SU-DHL-6 (cell line): ENCODE data around the gene RFWD3.

Experiments used
- H2AFZ ChIP-seq: fragments of 200-600 bp; sonication (generic); 2 replicates; pipeline ENCODE4 v1.6.1; 2014; ENCODE audit warnings: low read depth, mild to moderate bottlenecking, moderate library complexity, mixed read lengths, antibody characterized with exemption, low read length; ENCODE audit not compliant: severe bottlenecking
- H3F3A ChIP-seq: fragments of 200-600 bp; shearing (Covaris generic); 2 replicates; pipeline ENCODE4 v1.6.0; 2016; ENCODE audit warnings: antibody characterized with exemption, mild to moderate bottlenecking; ENCODE audit not compliant: insufficient read depth
- H3K27ac ChIP-seq: fragments of 200-600 bp; sonication (generic); 2 replicates; pipeline ENCODE4 v1.5.1; 2016; ENCODE audit warnings: low read depth, mild to moderate bottlenecking, low read length, moderate library complexity, mixed read lengths
- H3K27me3 ChIP-seq: fragments of 200-600 bp; sonication (generic), shearing (Covaris generic); 2 replicates; pipeline ENCODE4 v1.6.0; 2014; ENCODE audit warnings: mild to moderate bottlenecking, low read length
- H3K36me3 ChIP-seq: fragments of 200-600 bp; sonication (generic); 2 replicates; pipeline ENCODE4 v1.6.1; 2014; ENCODE audit warnings: mild to moderate bottlenecking, low read length, mixed read lengths
- H3K4me2 ChIP-seq: fragments of 300-600, 200-600 bp; shearing (Covaris generic), sonication (generic); 2 replicates; pipeline ENCODE4 v1.6.0; 2014; ENCODE audit warnings: low read length, low read depth, mild to moderate bottlenecking; ENCODE audit not compliant: poor library complexity, severe bottlenecking
- H3K4me3 ChIP-seq: fragments of 200-600 bp; sonication (generic); 2 replicates; pipeline ENCODE4 v1.5.1; 2014; ENCODE audit warnings: antibody characterized with exemption, low read length, mild to moderate bottlenecking, mixed read lengths; ENCODE audit not compliant: insufficient read depth, poor library complexity, severe bottlenecking
- H3K79me2 ChIP-seq: fragments of 200-600 bp; sonication (generic); 2 replicates; pipeline ENCODE4 v1.6.1; 2014; ENCODE audit warnings: mild to moderate bottlenecking, low read length, moderate library complexity; ENCODE audit not compliant: insufficient read depth
- H3K9ac ChIP-seq: fragments of 200-600 bp; sonication (generic); 2 replicates; pipeline ENCODE4 v1.7.0; 2014; ENCODE audit warnings: mild to moderate bottlenecking, low read length
- H3K9me2 ChIP-seq: fragments of 200-600 bp; sonication (generic); replicated peaks from 2 replicates; pipeline ENCODE4 v1.6.1; 2014; ENCODE audit warnings: low read length; ENCODE audit not compliant: insufficient read depth
- H3K9me3 ChIP-seq: fragments of 200-600 bp; sonication (generic); 2 replicates; pipeline ENCODE4 v1.6.1; 2014; ENCODE audit warnings: low read length, mixed read lengths; ENCODE audit not compliant: insufficient read depth
- H4K20me1 ChIP-seq: fragments of 200-600 bp; sonication (generic); 2 replicates; pipeline ENCODE4 v1.6.1; 2014; ENCODE audit warnings: low read depth, mild to moderate bottlenecking, antibody characterized with exemption, low read length, moderate library complexity, mixed read lengths
- EZH2phosphoT487 ChIP-seq: fragments of 200-600 bp; sonication (generic), shearing (Covaris generic); conservative IDR thresholded peaks from 2 replicates; pipeline ENCODE4 v1.6.1; 2018; ENCODE audit warnings: mild to moderate bottlenecking, antibody characterized with exemption, low read length, moderate library complexity, mixed read lengths
- TF ChIP-seq, protein P1 (sequence below): fragments of 200-600 bp; sonication (generic); IDR thresholded peaks from one replicate; pipeline ENCODE4 v1.5.1; 2017; ENCODE audit warnings: antibody characterized with exemption, mild to moderate bottlenecking, low read length, moderate library complexity; ENCODE audit not compliant: insufficient read depth, poor library complexity, severe bottlenecking

RFWD3 gene

GRCh38 chr16:74650966-74651567 lies 15.6 kb downstream of the RFWD3 start:
- Histone ChIP-seq H2AFZ (no peak overlapping the region), H3K27me3 (no peaks in the 10 kb centered on the region), H3K36me3 (peaks cover 46% of the 10 kb centered on the region), H3K4me2 (no peak overlapping the region), H3K4me3 (no peak overlapping the region), H3K9ac (no peak overlapping the region), H3K79me2 (peaks cover 67% of the 10 kb centered on the region), H3K9me3 (no peaks in the 10 kb centered on the region), H3K9me2 (no peaks in the 10 kb centered on the region), H3K27ac (no peak overlapping the region), H4K20me1 (peaks cover 34% of the 10 kb centered on the region), H3F3A (peaks cover 6% of the 10 kb centered on the region; the same call in 1 of the 2 replicates)
- no peak for TF ChIP-seq EZH2phosphoT487
- TF ChIP-seq, protein P1, sequence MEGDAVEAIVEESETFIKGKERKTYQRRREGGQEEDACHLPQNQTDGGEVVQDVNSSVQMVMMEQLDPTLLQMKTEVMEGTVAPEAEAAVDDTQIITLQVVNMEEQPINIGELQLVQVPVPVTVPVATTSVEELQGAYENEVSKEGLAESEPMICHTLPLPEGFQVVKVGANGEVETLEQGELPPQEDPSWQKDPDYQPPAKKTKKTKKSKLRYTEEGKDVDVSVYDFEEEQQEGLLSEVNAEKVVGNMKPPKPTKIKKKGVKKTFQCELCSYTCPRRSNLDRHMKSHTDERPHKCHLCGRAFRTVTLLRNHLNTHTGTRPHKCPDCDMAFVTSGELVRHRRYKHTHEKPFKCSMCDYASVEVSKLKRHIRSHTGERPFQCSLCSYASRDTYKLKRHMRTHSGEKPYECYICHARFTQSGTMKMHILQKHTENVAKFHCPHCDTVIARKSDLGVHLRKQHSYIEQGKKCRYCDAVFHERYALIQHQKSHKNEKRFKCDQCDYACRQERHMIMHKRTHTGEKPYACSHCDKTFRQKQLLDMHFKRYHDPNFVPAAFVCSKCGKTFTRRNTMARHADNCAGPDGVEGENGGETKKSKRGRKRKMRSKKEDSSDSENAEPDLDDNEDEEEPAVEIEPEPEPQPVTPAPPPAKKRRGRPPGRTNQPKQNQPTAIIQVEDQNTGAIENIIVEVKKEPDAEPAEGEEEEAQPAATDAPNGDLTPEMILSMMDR = peak; percentile 55

- Histone ChIP-seq H3K36me3 (peaks cover 47% of the 10 kb centered on the region), H4K20me1 (peaks cover 34% of the 10 kb centered on the region), H3K4me2 (no peak overlapping the region), H3F3A (peaks cover 6% of the 10 kb centered on the region; the same call in 1 of the 2 replicates), H3K79me2 (peaks cover 57% of the 10 kb centered on the region), H3K27me3 (no peaks in the 10 kb centered on the region), H3K9me3 (no peaks in the 10 kb centered on the region), H3K4me3 (no peak overlapping the region), H2AFZ (no peak overlapping the region), H3K27ac (no peak overlapping the region), H3K9me2 (no peaks in the 10 kb centered on the region), H3K9ac (no peak overlapping the region)
- TF ChIP-seq, protein P1 = no peak
- no peak for TF ChIP-seq EZH2phosphoT487
These were observed 16.7 kb downstream of the RFWD3 start for GRCh38 chr16:74649839-74650504.

DNA sequence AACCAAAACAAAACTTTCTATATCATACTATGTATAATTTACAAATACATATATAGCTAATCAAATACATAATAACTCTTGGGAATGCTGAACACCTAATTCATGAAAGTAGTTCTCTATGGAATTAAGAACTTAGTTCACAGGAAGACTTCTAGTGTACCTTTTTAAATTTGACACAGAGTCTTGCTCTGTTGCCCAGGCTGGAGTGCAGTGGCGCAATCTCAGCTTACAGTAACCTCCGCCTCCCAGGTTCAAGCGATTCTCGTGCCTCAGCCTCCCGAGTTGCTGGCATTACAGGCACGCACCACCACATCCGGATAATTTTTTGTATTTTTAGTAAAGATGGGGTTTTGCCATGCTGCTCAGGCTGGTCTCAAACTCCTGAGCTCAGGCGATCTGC lies 24.7 kb downstream of the RFWD3 start:
- TF ChIP-seq EZH2phosphoT487 = no peak
- TF ChIP-seq, protein P1 = no peak
- Histone ChIP-seq H3K9ac (no peak overlapping the region), H3K79me2 (no peaks in the 10 kb centered on the region), H3K9me3 (no peaks in the 10 kb centered on the region), H3K4me3 (no peak overlapping the region), H2AFZ (no peak overlapping the region), H3K4me2 (no peak overlapping the region), H3K9me2 (no peaks in the 10 kb centered on the region), H3K27ac (no peak overlapping the region), H3K36me3 (peaks cover 46% of the 10 kb centered on the region), H3F3A (peaks cover 12% of the 10 kb centered on the region), H4K20me1 (peaks cover 11% of the 10 kb centered on the region; the same call in 1 of the 2 replicates), H3K27me3 (no peaks in the 10 kb centered on the region)
